ENCODE measurements around the gene USB1.

Gene USB1

DNA sequence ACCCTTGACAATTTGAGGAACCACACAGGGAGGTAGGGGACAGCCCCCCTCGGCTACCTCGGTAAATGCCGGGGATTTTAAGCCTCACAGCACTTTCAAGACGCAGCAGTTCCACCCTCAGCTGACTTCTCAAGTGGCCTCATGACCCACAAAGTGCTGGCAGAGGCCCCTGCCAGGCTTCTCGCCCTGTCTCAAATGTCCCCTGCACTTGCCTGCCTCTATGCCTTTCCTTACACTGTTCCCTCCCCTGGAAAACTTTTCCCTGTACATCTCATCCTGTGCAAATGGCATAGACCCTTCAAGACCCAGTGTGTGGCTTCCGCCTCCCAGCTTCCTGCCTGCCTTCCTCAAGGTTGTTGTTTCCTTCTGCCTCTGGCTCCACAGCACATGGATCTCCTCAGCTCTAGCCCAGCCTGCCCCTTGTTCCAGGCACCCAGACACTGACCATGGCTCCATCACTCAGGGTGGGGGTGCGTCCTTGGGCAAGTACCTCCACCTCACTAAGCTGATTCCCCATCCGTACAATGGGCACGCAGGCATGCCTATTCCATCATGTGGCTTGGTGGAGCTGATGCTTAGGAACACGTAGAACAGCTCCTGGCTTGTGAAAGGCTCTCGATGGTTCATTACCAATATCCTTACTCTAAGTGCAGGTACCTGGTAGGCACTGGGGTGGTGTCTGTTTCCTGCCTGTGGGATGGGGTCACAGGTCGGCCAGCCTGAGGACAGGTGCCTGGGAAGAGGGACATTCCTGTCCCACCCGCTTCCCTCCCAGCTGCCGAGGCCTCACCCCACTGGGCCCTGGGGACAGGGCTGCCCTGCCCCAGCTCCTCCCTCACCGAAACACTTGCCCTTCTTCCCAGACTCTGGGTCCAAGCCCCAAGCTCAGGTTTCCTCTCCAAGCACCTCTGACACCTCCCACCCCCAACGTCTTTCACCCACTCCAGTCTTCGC is 48.3 kb downstream of the USB1 start:
- no peak for DNase-seq

GRCh38 chr16:58051296-58051695 is 50.1 kb downstream of the USB1 start:
- DNase-seq = no peak

DNA sequence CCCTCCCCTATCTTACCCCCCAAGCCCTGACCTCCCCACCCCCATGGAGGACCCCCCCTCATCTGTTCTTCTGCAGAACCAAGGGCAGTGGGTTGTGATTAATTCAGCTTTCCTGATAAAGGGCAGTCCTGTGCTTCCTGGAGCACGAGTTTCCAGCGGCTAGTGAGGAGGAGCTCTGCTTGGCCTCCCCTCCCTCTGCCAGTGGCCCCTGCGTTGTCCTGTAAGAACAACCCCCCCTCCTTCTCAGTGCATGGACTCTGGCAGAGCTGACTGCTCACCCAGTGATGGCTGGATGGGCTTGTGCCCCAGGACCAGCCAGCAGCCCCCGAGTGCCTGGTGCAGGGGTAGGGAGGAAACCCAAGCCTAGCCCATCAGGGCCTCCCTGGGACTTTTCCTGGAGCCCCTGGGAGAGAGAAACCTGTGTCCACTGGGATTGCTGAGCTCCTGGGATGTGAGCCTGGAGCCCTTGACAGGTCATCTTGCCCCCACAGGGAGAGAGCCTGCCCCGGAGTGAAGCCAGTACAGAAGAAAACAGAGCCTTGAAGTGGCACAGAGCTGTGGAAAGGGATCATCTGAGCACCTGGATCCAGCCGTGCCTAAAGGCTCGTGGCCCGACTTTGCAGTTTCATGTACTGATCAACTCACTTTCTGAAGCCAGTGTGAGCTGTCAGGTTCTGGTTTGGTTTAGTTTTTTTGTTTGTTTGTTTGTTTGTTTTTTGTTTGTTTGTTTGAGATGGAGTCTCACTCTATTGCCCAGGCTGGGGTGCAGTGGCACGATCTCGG is 50.8 kb downstream of the USB1 start:
- no peak for DNase-seq

DNA sequence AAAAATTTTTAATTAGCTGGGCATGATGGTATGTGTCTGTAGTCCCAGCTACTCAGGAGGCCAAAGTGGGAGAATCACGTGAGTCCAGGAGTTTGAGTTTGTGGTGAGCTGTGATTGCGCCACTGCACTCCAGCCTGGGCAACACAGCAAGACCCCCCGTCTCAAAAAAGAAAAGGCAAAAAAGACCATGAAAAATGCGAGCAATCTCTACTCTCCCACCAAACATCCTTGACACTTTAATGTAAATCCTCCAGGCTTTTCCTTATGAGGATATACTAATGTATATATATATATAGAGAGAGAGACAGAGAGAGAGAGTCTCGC is 52.4 kb downstream of the USB1 start:
- DNase-seq = no peak

GRCh38 chr16:58054289-58054688 is 53.1 kb downstream of the USB1 start:
- no peak for DNase-seq

DNA sequence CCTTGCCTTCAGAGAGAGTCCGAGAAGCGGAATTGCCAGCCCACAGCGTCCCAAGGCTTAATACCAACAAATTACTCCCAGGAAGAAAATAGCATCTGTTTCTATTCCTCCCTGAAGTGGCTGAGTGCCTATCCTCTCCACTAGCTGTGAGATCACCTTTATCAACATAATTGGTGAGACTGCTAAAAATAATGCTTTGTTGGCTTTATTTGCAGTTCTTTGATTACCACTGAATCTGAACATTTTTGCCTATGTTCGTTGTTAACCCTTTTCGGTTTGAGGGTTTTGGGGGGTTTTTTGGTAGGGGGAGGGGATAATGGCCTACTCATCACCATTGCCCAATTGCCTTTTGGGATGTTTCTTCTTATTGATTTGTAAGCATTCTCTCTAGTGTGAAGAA is 55.4 kb downstream of the USB1 start:
- DNase-seq = no peak

- DNase-seq = no peak
Measured at GRCh38 chr16:58057121-58057520, 55.9 kb downstream of the USB1 start.

GRCh38 chr16:58057784-58058183 is 56.6 kb downstream of the USB1 start:
- DNase-seq = no peak

DNA sequence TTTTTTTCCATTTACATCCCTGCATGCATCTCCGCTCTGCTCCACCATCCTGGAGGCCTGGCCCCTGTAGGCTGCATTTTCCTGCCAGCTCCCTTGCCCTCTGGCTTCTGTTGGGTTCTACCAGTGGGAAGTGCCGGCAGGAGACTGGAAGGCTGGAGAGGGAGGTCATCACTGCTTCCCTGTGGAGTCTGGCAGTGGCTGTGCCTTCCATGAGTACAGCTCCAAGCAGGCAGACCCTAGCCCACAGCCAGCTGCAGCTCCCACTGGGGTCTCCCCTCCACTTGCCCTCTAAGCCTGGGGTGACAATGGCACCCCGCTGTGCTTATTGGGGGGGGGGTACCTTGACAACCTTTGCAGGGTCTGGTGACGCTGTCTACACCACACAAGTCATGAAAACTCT is 61.6 kb downstream of the USB1 start:
- DNase-seq = no peak

DNA sequence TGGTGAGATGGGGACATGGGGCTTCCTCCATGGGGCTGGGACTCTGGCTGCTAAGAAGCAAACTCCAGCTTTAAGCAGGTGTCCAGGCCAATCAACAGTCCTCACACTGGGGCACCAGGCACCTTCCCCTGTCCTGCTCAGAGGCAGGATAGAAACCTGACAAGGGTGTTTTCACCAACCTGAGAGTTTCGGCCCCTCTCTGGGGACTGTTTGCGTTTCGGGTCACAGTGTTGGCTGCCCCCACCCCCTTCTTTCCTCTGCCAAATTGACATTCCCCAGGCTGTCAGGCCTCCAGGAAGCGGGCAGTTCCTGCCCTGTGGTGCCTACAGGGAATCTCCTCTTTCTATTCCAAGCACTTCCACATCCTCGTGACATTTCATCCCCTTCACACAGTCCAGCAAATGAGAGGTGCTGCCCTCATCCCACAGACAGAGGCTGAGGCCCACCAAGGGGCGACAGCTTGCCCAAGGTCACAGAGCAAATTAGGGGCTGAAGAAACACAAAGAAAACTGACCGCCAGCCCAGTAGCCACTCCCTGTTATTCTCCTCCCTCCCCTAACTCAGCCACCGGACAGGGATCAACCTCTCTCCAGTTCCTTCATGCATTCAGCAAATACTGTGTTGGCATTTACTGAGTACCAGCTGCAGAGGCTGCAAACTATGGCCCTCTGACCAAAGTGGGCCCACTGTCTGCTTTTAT is 62.3 kb downstream of the USB1 start:
- DNase-seq = no peak

DNA sequence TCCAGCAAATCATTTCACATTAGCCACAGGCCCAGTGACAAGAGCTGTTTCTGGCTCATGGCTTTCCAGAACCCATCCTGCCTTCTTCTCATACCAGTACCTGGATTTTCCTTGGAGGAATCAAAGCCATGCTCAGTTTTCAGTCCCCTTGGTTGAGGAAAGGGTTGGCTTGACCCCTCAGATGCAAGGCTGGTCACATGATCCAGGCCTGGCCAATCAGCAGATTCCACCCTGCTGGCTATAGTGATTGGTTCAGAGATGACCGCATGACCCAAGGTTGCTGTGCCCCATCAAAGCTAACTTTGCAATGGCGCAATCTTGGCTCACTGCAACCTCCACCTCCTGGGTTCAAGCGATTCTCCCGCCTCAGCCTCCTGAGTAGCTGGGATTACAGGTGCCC is 69.4 kb downstream of the USB1 start:
- DNase-seq = no peak
